ENCODE results near the gene TLL2. TPM values are rescaled to one million over a fixed set of nuclear protein-coding genes. Genes with fewer than 3 reads are reported as not detected.

Gene TLL2
- total RNA-seq, 4 donors from 2014 or later = 0.67 to 1.1 TPM; not detected in 2

GRCh38 chr10:96327462-96327861, 186.3 kb downstream of the TLL2 start:
- DNase-seq = no peak
- intact Hi-C loops (cut with DNase I; ENCODE audit: low total_unique reads) = no loop called here

GRCh38 chr10:96325719-96326373, 187.9 kb downstream of the TLL2 start:
- no peak for DNase-seq
- intact Hi-C loops (cut with DNase I; ENCODE audit: low total_unique reads) = no loop called here
- Histone ChIP-seq H3K4me3 (no peak overlapping the region), H3K27ac (no peak overlapping the region), H3K9me3 (no peaks in the 10 kb centered on the region), H3K4me1 (no peaks in the 10 kb centered on the region), H3K27me3 (no peaks in the 10 kb centered on the region), H3K36me3 (no peaks in the 10 kb centered on the region)
- TF ChIP-seq CTCF (IDR thresholded peaks at IDR 0.05) = no peak
- no peak for TF ChIP-seq POLR2A (IDR thresholded peaks at IDR 0.05)

More at GRCh38 chr10:96327462-96327861, 186.3 kb downstream of the TLL2 start:
- no peaks in the 10 kb centered on the region for H3K36me3 ChIP-seq
- H3K27me3 ChIP-seq = no peaks in the 10 kb centered on the region
- no peak for TF ChIP-seq CTCF (IDR thresholded peaks at IDR 0.05)
- no peak for TF ChIP-seq POLR2A (IDR thresholded peaks at IDR 0.05)
- no peaks in the 10 kb centered on the region for H3K4me1 ChIP-seq
- no peaks in the 10 kb centered on the region for H3K9me3 ChIP-seq
- no peak overlapping the region for H3K27ac ChIP-seq
- H3K4me3 ChIP-seq = no peak overlapping the region

GRCh38 chr10:96324447-96324846, 189.3 kb downstream of the TLL2 start:
- TF ChIP-seq POLR2A (IDR thresholded peaks at IDR 0.05) (no peak), CTCF (IDR thresholded peaks at IDR 0.05) (no peak)
- no peak overlapping the region for H3K4me3 ChIP-seq
- H3K36me3 ChIP-seq = no peaks in the 10 kb centered on the region
- intact Hi-C loops (cut with DNase I; ENCODE audit: low total_unique reads) = no loop called here
- no peak overlapping the region for H3K27ac ChIP-seq
- no peaks in the 10 kb centered on the region for H3K27me3 ChIP-seq
- no peaks in the 10 kb centered on the region for H3K4me1 ChIP-seq
- no peak for DNase-seq
- no peaks in the 10 kb centered on the region for H3K9me3 ChIP-seq

GRCh38 chr10:96322275-96322674, 191.5 kb downstream of the TLL2 start:
- H3K9me3 ChIP-seq = no peaks in the 10 kb centered on the region
- no peak overlapping the region for H3K27ac ChIP-seq
- H3K4me1 ChIP-seq = no peaks in the 10 kb centered on the region
- DNase-seq = no peak
- TF ChIP-seq POLR2A (IDR thresholded peaks at IDR 0.05) = no peak
- no peak for TF ChIP-seq CTCF (IDR thresholded peaks at IDR 0.05)
- H3K36me3 ChIP-seq = no peaks in the 10 kb centered on the region
- H3K27me3 ChIP-seq = no peaks in the 10 kb centered on the region
- intact Hi-C loops (cut with DNase I; ENCODE audit: low total_unique reads) = no loop called here
- no peak overlapping the region for H3K4me3 ChIP-seq

- DNase-seq = no peak
- Histone ChIP-seq H3K9me3 (no peaks in the 10 kb centered on the region), H3K27me3 (no peaks in the 10 kb centered on the region), H3K36me3 (no peaks in the 10 kb centered on the region), H3K4me1 (no peaks in the 10 kb centered on the region), H3K4me3 (no peak overlapping the region), H3K27ac (no peak overlapping the region)
- intact Hi-C loops (cut with DNase I; ENCODE audit: low total_unique reads) = no loop called here
- TF ChIP-seq CTCF (IDR thresholded peaks at IDR 0.05) = no peak
- no peak for TF ChIP-seq POLR2A (IDR thresholded peaks at IDR 0.05)
These were observed 191.9 kb downstream of the TLL2 start for GRCh38 chr10:96321822-96322221.
